ENCODE measurements around the gene CSNK2B.
A peak's percentile ranks its signal among the peaks of the same experiment; 100 is the strongest.

CSNK2B gene

DNA sequence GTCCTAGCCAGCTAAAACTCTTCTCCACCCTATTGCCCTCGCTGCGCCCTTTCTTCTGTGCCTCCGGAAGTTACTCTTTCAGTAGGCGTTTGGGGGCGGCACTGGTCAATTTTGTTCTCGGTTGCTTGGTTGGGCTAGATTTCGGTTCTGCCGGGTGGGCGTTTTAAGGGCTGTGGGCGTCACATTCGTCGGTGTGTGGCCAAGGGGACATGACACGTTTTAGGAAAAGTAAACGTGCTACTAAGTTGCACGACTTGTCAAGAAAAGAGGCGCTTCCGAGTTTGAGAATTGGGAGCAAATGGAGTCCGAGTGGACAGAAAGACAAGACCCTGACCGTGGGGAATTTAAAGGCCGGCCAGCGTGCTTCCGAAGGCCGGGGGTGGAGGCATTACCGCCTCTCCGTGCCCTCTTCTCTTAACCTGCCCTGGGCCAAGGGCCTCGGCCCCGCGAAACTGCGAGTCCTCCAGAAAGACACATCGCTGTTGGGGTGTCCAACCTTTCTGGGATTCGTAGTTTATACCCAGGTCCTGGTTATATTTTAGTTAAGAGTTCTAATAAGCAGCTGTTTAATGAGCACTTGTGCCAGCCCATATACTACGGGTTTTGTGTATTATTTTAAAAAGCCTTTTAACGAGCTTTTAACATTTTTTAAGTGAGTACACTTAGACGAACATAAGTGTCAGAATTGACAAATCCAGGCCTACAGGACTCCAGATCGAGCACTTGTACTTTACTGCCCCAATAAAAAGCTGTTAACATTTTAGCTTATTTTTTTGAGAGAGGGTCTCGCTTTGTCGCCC is 12.8 kb upstream of the CSNK2B start (continued):
- TF ChIP-seq ZFHX2 (tag by site-specific recombination; conservative IDR thresholded peaks at IDR 0.05), result peak; percentile 99
- no peak for TF ChIP-seq ZNF623 (tag by site-specific recombination; IDR thresholded peaks at IDR 0.05)
- peak; percentile 58 for TF ChIP-seq ZNF600 (tag by site-specific recombination; IDR thresholded peaks at IDR 0.05)
- TF ChIP-seq PRDM4 (tag by site-specific recombination; IDR thresholded peaks at IDR 0.05), result no peak
- no peak for TF ChIP-seq ZNF211 (tag by site-specific recombination; IDR thresholded peaks at IDR 0.05; ENCODE audit: low read depth)
- no peak for TF ChIP-seq ZFP37 (tag by site-specific recombination; IDR thresholded peaks at IDR 0.05)
- no peak for TF ChIP-seq ZNF792 (tag by site-specific recombination; IDR thresholded peaks at IDR 0.05)
- TF ChIP-seq, protein P1, sequence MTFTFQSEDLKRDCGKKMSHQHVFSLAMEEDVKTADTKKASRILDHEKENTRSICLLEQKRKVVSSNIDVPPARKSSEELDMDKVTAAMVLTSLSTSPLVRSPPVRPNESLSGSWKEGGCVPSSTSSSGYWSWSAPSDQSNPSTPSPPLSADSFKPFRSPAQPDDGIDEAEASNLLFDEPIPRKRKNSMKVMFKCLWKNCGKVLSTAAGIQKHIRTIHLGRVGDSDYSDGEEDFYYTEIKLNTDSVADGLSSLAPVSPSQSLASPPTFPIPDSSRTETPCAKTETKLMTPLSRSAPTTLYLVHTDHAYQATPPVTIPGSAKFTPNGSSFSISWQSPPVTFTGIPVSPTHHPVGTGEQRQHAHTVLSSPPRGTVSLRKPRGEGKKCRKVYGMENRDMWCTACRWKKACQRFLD (tag by site-specific recombination; IDR thresholded peaks at IDR 0.05), result no peak
- no peak for TF ChIP-seq ZNF354C (tag by site-specific recombination; IDR thresholded peaks at IDR 0.05; ENCODE audit: borderline replicate concordance, low read depth)
- 0 out of 2 replicates have a peak, but pooled peaks have one; percentile 7 for TF ChIP-seq KLF10 (tag by site-specific recombination; IDR thresholded peaks at IDR 0.05)
- peak; percentile 2; the same call in 1 of the 2 replicates for TF ChIP-seq ZNF654 (tag by site-specific recombination; IDR thresholded peaks at IDR 0.05; ENCODE audit: low read depth)
- no peak for TF ChIP-seq ZNF248 (tag by site-specific recombination; IDR thresholded peaks at IDR 0.05)
- TF ChIP-seq ZNF571 (tag by site-specific recombination; IDR thresholded peaks at IDR 0.05), result no peak
- no peak for TF ChIP-seq ZNF560 (tag by site-specific recombination; IDR thresholded peaks at IDR 0.05; ENCODE audit: borderline replicate concordance)
- TF ChIP-seq RBAK (tag by site-specific recombination; IDR thresholded peaks at IDR 0.05), result no peak
- TF ChIP-seq ZSCAN30 (tag by site-specific recombination; IDR thresholded peaks at IDR 0.05), result no peak
- TF ChIP-seq ZNF776 (tag by site-specific recombination; IDR thresholded peaks at IDR 0.05; ENCODE audit: borderline replicate concordance), result no peak
- no peak for TF ChIP-seq ZNF2 (tag by site-specific recombination; IDR thresholded peaks at IDR 0.05)
- TF ChIP-seq SCRT2 (tag by site-specific recombination; IDR thresholded peaks at IDR 0.05), result no peak
- TF ChIP-seq ZXDB (tag by site-specific recombination; IDR thresholded peaks at IDR 0.05), result no peak
- peak; percentile 41; the same call in 1 of the 2 replicates for TF ChIP-seq ZBTB20 (tag by site-specific recombination; IDR thresholded peaks at IDR 0.05)
- no peak for TF ChIP-seq ZNF791 (tag by site-specific recombination; IDR thresholded peaks at IDR 0.05)
- no peak for TF ChIP-seq SCRT1 (tag by site-specific recombination; IDR thresholded peaks at IDR 0.05; ENCODE audit: borderline replicate concordance)
- TF ChIP-seq ZNF24 (tag by site-specific recombination; IDR thresholded peaks at IDR 0.05), result no peak
- TF ChIP-seq ZNF664 (tag by site-specific recombination; IDR thresholded peaks at IDR 0.05), result no peak
- TF ChIP-seq ZNF624 (tag by site-specific recombination; IDR thresholded peaks at IDR 0.05), result no peak
- TF ChIP-seq HIC1 (tag by site-specific recombination; IDR thresholded peaks at IDR 0.05), result peak; percentile 93
- no peak for TF ChIP-seq ZFP41 (tag by site-specific recombination; IDR thresholded peaks at IDR 0.05; ENCODE audit: borderline replicate concordance)
- no peak for TF ChIP-seq ZNF146 (tag by site-specific recombination; IDR thresholded peaks at IDR 0.05)
- TF ChIP-seq ZNF488 (tag by site-specific recombination; IDR thresholded peaks at IDR 0.05), result no peak
- TF ChIP-seq SALL2 (tag by site-specific recombination; IDR thresholded peaks at IDR 0.05; ENCODE audit: borderline replicate concordance), result no peak
- TF ChIP-seq ZNF148 (tag by site-specific recombination; IDR thresholded peaks at IDR 0.05; ENCODE audit: borderline replicate concordance), result no peak
